HFFc6 (cell line): ENCODE results near the gene MLLT3. TPM values are rescaled to one million over a fixed set of nuclear protein-coding genes. Genes with fewer than 3 reads are reported as not detected.
A peak's percentile ranks its signal among the peaks of the same experiment; 100 is the strongest.

ENCODE experiments used
- DNase-seq: peaks from one replicate; pipeline ENCODE4 v3.0.0-alpha.2; 2018
- H3K27ac Mint-ChIP-seq: 2 replicates; pipeline ENCODE4 v1.8.0; 2020; ENCODE audit warnings: mild to moderate bottlenecking, mixed read lengths
- H3K27me3 Mint-ChIP-seq: 2 replicates; pipeline ENCODE4 v1.8.0; 2021; ENCODE audit warnings: mild to moderate bottlenecking, moderate library complexity, mixed read lengths; ENCODE audit not compliant: insufficient read depth
- H3K36me3 Mint-ChIP-seq: 2 replicates; pipeline ENCODE4 v1.8.0; 2021; ENCODE audit warnings: low read depth, mixed read lengths
- H3K4me1 Mint-ChIP-seq: 2 replicates; pipeline ENCODE4 v1.8.0; 2020; ENCODE audit warnings: low read depth, mixed read lengths
- H3K4me3 Mint-ChIP-seq: 2 replicates; pipeline ENCODE4 v1.8.0; 2020; ENCODE audit warnings: mild to moderate bottlenecking, moderate library complexity, mixed read lengths
- H3K9me3 Mint-ChIP-seq: 2 replicates; pipeline ENCODE4 v1.8.0; 2020; ENCODE audit warnings: mild to moderate bottlenecking, mixed read lengths
- total RNA-seq, 6 experiments: library from RNA; stranded (reverse); fragmentation: NEBNext Ultra II Directional; extraction: Animal tissue kit (Norgen Biotek cat#: 25700); gene quantifications; 2 replicates in 1 of 6; 3 replicates in 5 of 6; pipeline ENCODE4 v1.2.3, GENCODE V29; 2021
- TF ChIP-seq, protein P1 (sequence below): fragments of 200-600 bp; sonication (generic); IDR thresholded peaks from 2 replicates; pipeline ENCODE4 v1.5.0; 2021; ENCODE audit warnings: antibody characterized with exemption, mild to moderate bottlenecking

Gene MLLT3
- total RNA-seq, 6 experiments from 2014 or later: 23.1 to 27.5 (median 24.7) TPM

DNA sequence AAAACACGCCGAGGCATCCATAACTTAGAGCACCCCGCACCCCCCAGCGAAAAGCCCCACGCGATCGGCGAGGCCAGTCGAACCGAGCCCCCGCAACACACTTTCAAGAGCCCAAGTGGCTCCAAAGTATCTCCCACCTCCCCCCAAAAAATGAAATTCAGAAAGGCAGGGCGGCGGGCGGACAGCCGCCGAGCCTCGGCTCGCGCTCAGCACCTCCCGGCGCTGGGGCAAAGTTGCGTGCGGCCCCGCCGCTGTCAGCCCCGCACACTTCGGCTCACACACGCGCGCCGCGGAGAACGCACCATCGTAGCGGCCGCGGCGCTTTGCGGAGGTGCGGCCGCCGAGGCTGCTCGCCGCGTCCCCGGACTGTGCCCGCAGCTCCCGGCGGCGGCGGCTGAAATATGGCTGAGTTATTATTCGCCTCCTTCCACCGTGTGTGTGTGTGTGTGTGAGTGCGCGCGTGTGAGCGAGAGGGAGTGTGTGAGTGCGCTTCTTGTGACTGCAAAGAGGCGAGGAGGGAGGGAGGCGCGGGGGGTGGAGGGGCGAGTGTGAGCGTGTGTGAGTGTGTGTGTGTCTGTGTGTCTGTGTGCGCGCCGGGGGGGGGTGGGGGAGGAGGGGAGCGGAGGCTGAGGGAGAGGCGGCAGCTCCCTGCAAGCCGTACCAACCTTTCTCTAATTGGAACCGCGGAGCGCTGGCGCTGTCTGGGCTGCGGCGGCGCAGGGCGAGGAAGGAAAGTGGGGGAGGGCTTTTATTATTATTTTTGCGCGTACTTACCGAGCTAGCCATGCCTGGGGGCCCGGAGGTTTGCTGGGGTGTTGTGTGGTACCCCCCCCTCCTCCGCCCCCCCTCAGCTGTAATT, 599 bp downstream of the MLLT3 start:
- DNase-seq: peak; percentile 61
- peak overlapping the region; percentile 98 for H3K4me3 Mint-ChIP-seq
- peak overlapping the region; percentile 91 for H3K27ac Mint-ChIP-seq
- TF ChIP-seq, protein P1, sequence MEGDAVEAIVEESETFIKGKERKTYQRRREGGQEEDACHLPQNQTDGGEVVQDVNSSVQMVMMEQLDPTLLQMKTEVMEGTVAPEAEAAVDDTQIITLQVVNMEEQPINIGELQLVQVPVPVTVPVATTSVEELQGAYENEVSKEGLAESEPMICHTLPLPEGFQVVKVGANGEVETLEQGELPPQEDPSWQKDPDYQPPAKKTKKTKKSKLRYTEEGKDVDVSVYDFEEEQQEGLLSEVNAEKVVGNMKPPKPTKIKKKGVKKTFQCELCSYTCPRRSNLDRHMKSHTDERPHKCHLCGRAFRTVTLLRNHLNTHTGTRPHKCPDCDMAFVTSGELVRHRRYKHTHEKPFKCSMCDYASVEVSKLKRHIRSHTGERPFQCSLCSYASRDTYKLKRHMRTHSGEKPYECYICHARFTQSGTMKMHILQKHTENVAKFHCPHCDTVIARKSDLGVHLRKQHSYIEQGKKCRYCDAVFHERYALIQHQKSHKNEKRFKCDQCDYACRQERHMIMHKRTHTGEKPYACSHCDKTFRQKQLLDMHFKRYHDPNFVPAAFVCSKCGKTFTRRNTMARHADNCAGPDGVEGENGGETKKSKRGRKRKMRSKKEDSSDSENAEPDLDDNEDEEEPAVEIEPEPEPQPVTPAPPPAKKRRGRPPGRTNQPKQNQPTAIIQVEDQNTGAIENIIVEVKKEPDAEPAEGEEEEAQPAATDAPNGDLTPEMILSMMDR: no peak
- H3K4me1 Mint-ChIP-seq: peaks cover 54% of the 10 kb centered on the region
- peaks cover 13% of the 10 kb centered on the region; the same call in 1 of the 2 replicates for H3K36me3 Mint-ChIP-seq
- peaks cover 1% of the 10 kb centered on the region; the same call in 1 of the 2 replicates for H3K27me3 Mint-ChIP-seq
- no peaks in the 10 kb centered on the region for H3K9me3 Mint-ChIP-seq

DNA sequence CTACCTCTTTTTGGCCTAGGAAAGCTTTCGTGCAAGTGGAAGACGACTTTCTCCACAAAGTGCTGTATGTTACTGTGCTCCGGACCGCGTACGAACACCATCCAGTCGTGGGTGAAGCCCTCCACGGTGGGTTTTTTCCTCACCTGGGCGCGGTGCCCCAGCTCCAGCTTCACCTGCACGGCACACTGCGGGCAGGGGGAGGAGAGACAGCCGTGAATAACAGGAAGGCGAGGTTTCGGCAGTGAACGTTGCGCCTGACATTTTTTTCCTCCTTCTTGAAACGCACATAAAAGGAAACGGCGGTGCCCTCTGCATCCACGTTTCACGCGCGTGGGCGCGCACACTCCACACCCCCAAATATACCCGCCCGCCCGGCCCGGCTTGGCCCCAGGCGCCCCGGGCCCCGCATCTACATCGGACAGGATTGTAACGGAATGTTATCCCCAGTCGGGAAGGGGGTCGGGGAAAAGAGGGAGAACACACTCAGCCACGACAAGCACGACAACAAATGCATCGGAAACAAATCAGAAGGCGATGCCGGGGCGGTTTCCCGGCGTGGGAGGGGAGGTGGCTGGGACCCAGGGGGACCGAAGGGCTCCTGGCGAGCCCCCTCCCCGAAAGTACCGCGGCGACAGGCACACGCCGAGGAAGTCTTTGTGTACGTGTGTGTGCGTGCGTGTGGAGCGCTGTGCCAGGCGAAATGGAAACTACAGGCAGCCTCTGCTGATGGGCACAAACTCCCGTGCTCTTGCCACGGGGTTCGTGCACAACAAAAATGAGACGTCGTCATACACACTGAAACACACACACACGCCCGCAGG, 1.4 kb downstream of the MLLT3 start:
- TF ChIP-seq, protein P1: no peak
- H3K4me3 Mint-ChIP-seq: peak overlapping the region; percentile 98
- H3K36me3 Mint-ChIP-seq: peaks cover 13% of the 10 kb centered on the region; the same call in 1 of the 2 replicates
- H3K4me1 Mint-ChIP-seq: peaks cover 60% of the 10 kb centered on the region
- DNase-seq: no peak
- no peaks in the 10 kb centered on the region for H3K9me3 Mint-ChIP-seq
- peaks cover 1% of the 10 kb centered on the region; the same call in 1 of the 2 replicates for H3K27me3 Mint-ChIP-seq
- peak overlapping the region; percentile 91 for H3K27ac Mint-ChIP-seq

DNA sequence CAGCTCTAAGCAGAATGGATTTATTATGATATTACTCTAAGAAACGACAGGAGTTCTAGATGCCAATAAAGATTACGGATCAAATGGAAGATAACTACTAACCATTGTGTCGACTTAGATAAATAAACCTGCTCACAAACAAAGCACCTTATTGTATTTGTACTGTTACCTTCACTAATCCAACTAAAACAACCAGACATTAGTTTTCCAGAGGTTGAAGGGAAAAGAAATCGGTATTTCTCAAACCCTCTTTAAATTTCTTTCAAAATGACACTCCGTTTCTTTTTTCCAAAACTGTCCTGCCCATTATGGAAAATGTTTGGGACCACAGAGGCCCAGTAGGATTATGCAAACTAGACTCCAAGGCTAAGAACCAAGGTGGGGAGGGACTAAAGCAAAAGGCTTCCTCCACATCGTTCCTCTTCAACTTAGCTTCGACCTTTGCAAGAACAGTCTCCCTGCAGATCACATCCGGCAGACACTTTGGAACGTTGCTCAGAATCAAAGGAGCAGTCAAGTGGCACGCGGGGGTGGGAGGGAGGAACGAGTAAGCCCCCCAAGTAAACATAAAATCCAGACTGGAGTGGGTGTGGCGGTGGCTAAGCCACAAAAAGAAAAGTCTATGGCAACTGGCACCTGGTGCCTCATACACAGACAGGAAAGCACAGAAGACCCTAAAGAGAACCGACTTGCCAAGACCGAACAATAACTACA, 2.7 kb downstream of the MLLT3 start:
- Mint-ChIP-seq H3K9me3 (no peaks in the 10 kb centered on the region), H3K4me3 (peak overlapping the region; percentile 98), H3K27me3 (peaks cover 1% of the 10 kb centered on the region; the same call in 1 of the 2 replicates), H3K27ac (peak overlapping the region; percentile 12; the same call in 1 of the 2 replicates), H3K4me1 (peaks cover 55% of the 10 kb centered on the region), H3K36me3 (peaks cover 13% of the 10 kb centered on the region; the same call in 1 of the 2 replicates)
- DNase-seq: no peak
- TF ChIP-seq, protein P1: no peak

DNA sequence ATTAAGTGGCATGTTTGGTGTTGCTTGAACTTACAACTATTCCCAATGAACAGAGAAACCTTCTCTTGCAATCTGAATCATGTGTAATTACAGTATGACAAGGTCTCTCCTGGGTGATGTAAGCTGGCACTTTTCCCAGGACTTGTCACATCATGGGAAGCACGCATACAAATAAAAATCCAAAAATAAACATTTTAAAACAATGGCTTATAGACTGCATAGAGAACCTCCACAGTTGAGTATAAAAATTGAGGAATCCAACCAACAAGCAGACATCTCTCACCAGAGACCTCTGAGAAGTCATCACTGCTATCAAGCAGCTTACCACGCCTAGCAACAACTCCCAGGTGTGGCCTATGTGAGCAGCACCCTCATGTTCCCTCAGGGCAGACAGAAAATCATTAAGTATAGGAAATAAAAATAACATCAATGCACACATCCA, 3.9 kb downstream of the MLLT3 start:
- Mint-ChIP-seq H3K4me1 (peaks cover 44% of the 10 kb centered on the region), H3K4me3 (peak overlapping the region; percentile 27), H3K36me3 (peaks cover 13% of the 10 kb centered on the region; the same call in 1 of the 2 replicates), H3K27ac (peak overlapping the region; percentile 31; the same call in 1 of the 2 replicates), H3K9me3 (no peaks in the 10 kb centered on the region), H3K27me3 (peaks cover 1% of the 10 kb centered on the region; the same call in 1 of the 2 replicates)
- DNase-seq: peak; percentile 79
- TF ChIP-seq, protein P1: no peak

DNA sequence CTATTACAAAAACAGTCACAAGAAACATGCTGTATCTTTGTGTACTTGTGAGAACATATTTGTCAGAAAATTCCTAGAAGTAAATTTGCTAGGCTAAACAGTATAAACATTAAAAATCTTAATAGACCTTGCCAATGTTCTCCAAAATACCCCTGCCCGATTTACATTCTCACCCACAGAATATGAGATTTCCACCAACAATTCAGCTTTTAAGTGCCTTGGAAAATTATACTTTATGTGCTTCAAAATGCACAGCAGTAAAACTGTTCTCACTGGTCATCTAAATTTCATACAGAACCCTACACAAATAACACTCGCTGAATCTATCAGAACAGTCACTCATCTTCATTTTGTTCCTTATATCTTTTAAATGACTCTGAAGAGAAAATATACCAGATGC, 5.5 kb downstream of the MLLT3 start:
- Mint-ChIP-seq H3K27me3 (peaks cover 1% of the 10 kb centered on the region; the same call in 1 of the 2 replicates), H3K36me3 (peaks cover 13% of the 10 kb centered on the region; the same call in 1 of the 2 replicates), H3K4me3 (no peak overlapping the region), H3K4me1 (peaks cover 59% of the 10 kb centered on the region), H3K27ac (no peak overlapping the region), H3K9me3 (no peaks in the 10 kb centered on the region)
- TF ChIP-seq, protein P1: no peak
- no peak for DNase-seq
